ENCODE measurements around the gene DIAPH1. TPM values are rescaled to one million over a fixed set of nuclear protein-coding genes. Genes with fewer than 3 reads are reported as not detected.

Gene DIAPH1
- total and polyA plus RNA-seq, 8 donors = 18.0 to 181 (median 76.6) TPM

DNA sequence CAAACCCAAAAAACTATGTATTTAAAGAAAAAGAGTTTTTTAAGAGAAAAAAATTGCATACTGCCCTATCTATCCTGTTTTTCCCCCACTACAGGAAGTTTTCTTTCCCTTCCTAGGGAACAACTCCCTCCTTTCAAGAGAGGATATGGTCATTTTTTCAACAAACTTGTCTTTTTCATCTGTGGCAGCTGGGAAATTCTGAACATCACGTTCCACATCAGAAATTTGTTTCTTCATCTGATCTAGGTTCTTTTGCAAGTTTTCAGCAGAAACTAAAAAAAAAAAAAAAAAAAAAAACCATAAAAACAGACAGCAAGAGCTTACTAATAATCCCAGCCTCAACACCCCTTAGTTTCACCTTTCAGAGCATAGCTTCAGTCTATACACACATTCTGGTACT lies 91.4 kb downstream of the DIAPH1 start:
- Histone ChIP-seq H3K36me3 (peaks cover 22 to 90% (median 82%) of the 10 kb centered on the region in 4 donors), H3K4me1 (peaks cover 5 to 53% (median 25%) of the 10 kb centered on the region in 4 donors), H3K27me3 (no peaks in the 10 kb centered on the region), H3K4me3 (no peak overlapping the region), H3K9me3 (no peaks in the 10 kb centered on the region), H3K27ac (peak overlapping the region in 4 of 5 donors; percentile 21 to 74 (median 65))
- TF ChIP-seq POLR2A (IDR thresholded peaks at IDR 0.05) (no peak), EP300 (IDR thresholded peaks at IDR 0.05) (no peak), POLR2AphosphoS5 (IDR thresholded peaks at IDR 0.05) (no peak)
- TF ChIP-seq, protein P1, sequence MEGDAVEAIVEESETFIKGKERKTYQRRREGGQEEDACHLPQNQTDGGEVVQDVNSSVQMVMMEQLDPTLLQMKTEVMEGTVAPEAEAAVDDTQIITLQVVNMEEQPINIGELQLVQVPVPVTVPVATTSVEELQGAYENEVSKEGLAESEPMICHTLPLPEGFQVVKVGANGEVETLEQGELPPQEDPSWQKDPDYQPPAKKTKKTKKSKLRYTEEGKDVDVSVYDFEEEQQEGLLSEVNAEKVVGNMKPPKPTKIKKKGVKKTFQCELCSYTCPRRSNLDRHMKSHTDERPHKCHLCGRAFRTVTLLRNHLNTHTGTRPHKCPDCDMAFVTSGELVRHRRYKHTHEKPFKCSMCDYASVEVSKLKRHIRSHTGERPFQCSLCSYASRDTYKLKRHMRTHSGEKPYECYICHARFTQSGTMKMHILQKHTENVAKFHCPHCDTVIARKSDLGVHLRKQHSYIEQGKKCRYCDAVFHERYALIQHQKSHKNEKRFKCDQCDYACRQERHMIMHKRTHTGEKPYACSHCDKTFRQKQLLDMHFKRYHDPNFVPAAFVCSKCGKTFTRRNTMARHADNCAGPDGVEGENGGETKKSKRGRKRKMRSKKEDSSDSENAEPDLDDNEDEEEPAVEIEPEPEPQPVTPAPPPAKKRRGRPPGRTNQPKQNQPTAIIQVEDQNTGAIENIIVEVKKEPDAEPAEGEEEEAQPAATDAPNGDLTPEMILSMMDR (IDR thresholded peaks at IDR 0.05) = no peak
- WGBS, 5 donors = 58 to 85% (median 65%) methylated on average over 1 of the region's 1 CpG
- DNase-seq = no peak
- intact Hi-C loops (cut with DNase I; ENCODE audit: low total_unique reads) = loop anchor here (10.0 kb wide), 2 partner anchors 53 to 113 kb away; partner anchors contain the start of genes PCDHGA10, PCDHGB7 and PCDHGC3

DNA sequence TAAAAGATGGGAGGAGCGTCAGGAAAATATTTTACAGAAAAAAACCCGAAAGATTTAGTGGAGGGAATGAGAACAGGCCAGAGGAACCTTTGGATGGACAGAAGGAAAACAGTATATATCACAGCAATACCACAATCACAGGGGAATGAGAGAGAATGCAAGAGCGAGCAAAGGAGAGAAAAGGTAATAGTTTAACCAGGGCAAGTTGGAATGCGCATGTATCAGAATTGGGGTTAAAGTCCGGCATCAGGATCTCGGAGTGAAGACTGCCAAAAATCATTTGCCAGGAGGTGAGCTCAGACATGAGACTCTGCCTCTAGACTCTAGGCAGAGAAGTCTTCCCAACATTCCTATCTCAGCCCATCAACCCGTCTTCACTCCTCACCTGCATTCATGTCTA lies 93.1 kb downstream of the DIAPH1 start:
- H3K4me3 ChIP-seq = no peak overlapping the region
- peaks cover 22 to 85% (median 79%) of the 10 kb centered on the region in 4 donors for H3K36me3 ChIP-seq
- WGBS, 5 donors = 56 to 65% (median 62%) methylated on average over 7 of the region's 7 CpGs
- no peaks in the 10 kb centered on the region for H3K27me3 ChIP-seq
- TF ChIP-seq, protein P1 (IDR thresholded peaks at IDR 0.05) = no peak
- TF ChIP-seq POLR2AphosphoS5 (IDR thresholded peaks at IDR 0.05) (no peak), EP300 (IDR thresholded peaks at IDR 0.05) (no peak), POLR2A (IDR thresholded peaks at IDR 0.05) (no peak)
- intact Hi-C loops (cut with DNase I; ENCODE audit: low total_unique reads) = loop anchor here (10.0 kb wide), 2 partner anchors 51 to 111 kb away; partner anchors contain the start of genes PCDHGA10, PCDHGB7 and PCDHGC3
- peak overlapping the region in 4 of 5 donors; percentile 61 to 76 (median 72) for H3K27ac ChIP-seq
- no peaks in the 10 kb centered on the region for H3K9me3 ChIP-seq
- peaks cover 14 to 71% (median 39%) of the 10 kb centered on the region in 4 donors for H3K4me1 ChIP-seq
- no peak for DNase-seq

DNA sequence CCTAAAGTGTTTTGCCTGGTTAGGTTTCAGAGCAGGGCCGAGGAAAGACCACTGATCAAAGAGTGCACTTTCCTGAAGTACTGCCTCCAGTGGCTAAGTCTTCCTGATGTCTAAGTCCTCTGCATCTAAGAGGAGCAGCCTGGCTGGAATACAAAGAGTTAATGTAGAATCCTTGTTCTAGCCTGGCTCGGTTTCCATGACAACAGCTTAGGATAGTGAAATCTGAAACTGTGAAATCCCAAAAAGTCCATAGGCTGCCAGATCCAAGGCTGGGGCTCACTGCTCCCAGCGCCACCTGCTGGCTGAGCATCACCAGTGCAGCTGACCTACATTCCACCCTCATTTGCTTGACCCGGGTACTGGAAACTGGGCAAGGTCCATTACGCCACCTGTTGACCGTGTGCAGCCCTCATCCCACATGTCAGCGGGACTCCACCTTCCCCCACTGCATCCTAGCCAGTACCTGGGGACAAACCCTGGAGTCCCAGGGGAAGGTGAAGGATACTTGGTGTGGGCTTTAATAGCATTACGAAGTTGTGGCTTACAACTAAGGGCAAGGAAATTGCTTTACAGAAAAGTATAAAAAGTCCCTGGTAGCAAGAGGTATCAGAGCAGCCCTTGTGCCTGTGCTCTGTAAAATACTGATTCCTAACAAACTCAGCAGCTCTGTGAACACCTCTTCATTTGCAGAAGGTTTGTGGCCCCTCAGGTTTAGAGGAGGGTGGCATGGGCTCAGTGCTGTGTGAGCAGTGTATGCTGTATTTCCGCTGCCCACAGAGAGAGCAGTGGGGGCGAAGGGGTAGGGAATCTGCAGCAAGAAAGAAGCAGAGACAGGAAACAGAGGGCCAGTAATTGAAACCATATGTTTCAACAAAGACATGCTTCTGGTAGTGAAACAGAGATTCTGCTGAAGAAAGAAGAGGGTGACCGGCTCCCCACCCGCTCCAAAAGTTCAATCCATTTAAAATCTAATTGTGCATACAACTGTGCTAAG lies 93.9 kb downstream of the DIAPH1 start:
- Histone ChIP-seq H3K36me3 (peaks cover 22 to 86% (median 84%) of the 10 kb centered on the region in 4 donors), H3K4me1 (peaks cover 14 to 78% (median 44%) of the 10 kb centered on the region in 4 donors), H3K27me3 (no peaks in the 10 kb centered on the region), H3K4me3 (no peak overlapping the region), H3K27ac (peak overlapping the region; percentile 41 to 76 (median 71)), H3K9me3 (no peaks in the 10 kb centered on the region)
- peak; percentile 83 to 97 for DNase-seq
- intact Hi-C loops (cut with DNase I; ENCODE audit: low total_unique reads) = loop anchor here (10.0 kb wide), 2 partner anchors 50 to 110 kb away; partner anchors contain the start of genes PCDHGA10, PCDHGB7 and PCDHGC3
- WGBS, 5 donors = 35 to 43% (median 40%) methylated on average over 12 of the region's 12 CpGs
- TF ChIP-seq POLR2AphosphoS5 (IDR thresholded peaks at IDR 0.05) (peak; percentile 44 to 93 (median 56)), EP300 (IDR thresholded peaks at IDR 0.05) (peak; percentile 23), POLR2A (IDR thresholded peaks at IDR 0.05) (no peak)
- TF ChIP-seq, protein P1 (IDR thresholded peaks at IDR 0.05) = peak in 5 of 7 experiments; percentile 97 to 99 (median 98)

DNA sequence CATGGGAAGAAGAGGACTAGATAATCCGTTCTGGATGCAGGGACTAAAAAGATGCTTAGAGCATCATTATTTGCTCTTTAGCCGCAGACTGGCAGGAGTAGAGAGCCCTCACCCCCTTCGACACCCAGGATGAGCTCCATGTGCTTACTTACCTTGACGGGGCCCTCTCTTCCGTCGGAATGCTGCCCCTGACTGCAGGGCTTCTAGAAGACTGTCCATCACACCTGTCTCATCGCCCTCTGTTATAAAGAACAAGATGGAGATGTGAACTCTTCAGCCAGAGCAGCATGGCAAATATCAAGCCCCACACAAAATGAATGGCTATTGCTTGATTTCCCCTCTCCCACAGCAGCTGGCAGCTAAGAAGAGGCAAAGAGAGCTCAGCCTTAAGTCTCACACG lies 94.8 kb downstream of the DIAPH1 start:
- TF ChIP-seq EP300 (IDR thresholded peaks at IDR 0.05) = no peak
- TF ChIP-seq POLR2AphosphoS5 (IDR thresholded peaks at IDR 0.05) = no peak
- TF ChIP-seq, protein P1 (IDR thresholded peaks at IDR 0.05) = no peak
- no peak for TF ChIP-seq POLR2A (IDR thresholded peaks at IDR 0.05)
- H3K36me3 ChIP-seq = peaks cover 22 to 86% (median 85%) of the 10 kb centered on the region in 4 donors
- H3K4me1 ChIP-seq = peaks cover 16 to 75% (median 42%) of the 10 kb centered on the region in 4 donors
- DNase-seq = no peak
- H3K4me3 ChIP-seq = no peak overlapping the region
- WGBS, 5 donors = 84 to 91% (median 89%) methylated on average over 8 of the region's 8 CpGs
- intact Hi-C loops (cut with DNase I; ENCODE audit: low total_unique reads) = loop anchor here (10.0 kb wide), 2 partner anchors 49 to 109 kb away; partner anchors contain the start of genes PCDHGA10, PCDHGB7 and PCDHGC3
- H3K9me3 ChIP-seq = no peaks in the 10 kb centered on the region
- H3K27me3 ChIP-seq = no peaks in the 10 kb centered on the region
- H3K27ac ChIP-seq = peak overlapping the region in 4 of 5 donors; percentile 24 to 76 (median 52)
